ENCODE measurements around the gene TSC22D4. TPM values are rescaled to one million over a fixed set of nuclear protein-coding genes. Genes with fewer than 3 reads are reported as not detected.

The TSC22D4 gene
- total RNA-seq, 2 donors from 2014 or later: 25.7 to 45.5 TPM

DNA sequence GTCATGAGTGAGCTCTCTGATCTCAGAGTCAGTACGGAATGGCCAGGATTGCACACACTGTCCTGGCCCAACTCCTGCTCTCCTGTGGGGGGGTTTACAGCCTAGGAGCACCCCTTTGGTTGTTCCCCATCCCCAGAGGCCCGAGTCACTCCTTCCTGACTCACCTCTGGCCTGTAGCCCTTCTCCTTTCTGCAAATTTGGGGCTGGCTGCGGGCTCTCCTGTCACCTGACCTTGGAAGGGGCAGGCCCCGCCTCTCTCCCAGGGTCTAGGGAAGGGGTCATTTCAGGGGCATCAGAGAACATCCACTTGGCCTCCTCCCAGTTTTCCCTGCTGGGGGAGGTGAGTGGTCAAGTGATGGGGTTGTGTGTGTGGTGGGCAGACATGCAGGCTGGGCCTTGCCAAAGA, 6.5 kb upstream of the TSC22D4 start:
- Histone ChIP-seq H3K36me3 (no peaks in the 10 kb centered on the region), H3K27ac (no peak overlapping the region), H3K4me1 (ENCODE audit: control insufficient read depth in 1 of 2, low read depth in 2 of 2) (peaks cover 5 to 7% of the 10 kb centered on the region in 2 donors), H3K27me3 (replicated peaks; ENCODE audit: insufficient read depth) (no peaks in the 10 kb centered on the region), H3K4me3 (no peak overlapping the region), H3K9me3 (no peaks in the 10 kb centered on the region)
- DNase-seq (ENCODE audit: low spot score): no peak
- ATAC-seq (ENCODE audit: insufficient number of reproducible peaks, low FRiP score, low read depth): no peak
- TF ChIP-seq, protein P1, sequence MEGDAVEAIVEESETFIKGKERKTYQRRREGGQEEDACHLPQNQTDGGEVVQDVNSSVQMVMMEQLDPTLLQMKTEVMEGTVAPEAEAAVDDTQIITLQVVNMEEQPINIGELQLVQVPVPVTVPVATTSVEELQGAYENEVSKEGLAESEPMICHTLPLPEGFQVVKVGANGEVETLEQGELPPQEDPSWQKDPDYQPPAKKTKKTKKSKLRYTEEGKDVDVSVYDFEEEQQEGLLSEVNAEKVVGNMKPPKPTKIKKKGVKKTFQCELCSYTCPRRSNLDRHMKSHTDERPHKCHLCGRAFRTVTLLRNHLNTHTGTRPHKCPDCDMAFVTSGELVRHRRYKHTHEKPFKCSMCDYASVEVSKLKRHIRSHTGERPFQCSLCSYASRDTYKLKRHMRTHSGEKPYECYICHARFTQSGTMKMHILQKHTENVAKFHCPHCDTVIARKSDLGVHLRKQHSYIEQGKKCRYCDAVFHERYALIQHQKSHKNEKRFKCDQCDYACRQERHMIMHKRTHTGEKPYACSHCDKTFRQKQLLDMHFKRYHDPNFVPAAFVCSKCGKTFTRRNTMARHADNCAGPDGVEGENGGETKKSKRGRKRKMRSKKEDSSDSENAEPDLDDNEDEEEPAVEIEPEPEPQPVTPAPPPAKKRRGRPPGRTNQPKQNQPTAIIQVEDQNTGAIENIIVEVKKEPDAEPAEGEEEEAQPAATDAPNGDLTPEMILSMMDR (IDR thresholded peaks at IDR 0.05): no peak

DNA sequence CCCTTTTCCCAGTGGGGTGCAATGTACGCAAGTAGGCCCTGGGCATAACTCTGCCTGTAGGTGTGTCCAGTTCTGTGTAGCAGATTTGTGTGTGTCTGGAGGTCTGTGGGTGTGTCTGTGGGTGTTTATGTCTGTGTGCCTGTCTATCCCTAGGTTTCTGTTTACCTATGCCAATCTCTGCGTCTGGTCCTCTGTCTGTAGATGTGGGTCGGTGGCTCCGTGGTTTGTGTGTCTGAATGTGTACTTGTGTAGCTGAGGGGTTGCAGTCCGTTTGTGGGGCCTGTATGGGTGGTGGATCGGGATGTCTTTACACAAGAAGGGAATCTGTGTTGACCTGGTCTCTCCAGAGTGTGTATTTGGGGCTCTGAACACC, 5.6 kb upstream of the TSC22D4 start:
- Histone ChIP-seq H3K36me3 (no peaks in the 10 kb centered on the region), H3K27me3 (replicated peaks; ENCODE audit: insufficient read depth) (no peaks in the 10 kb centered on the region), H3K4me1 (ENCODE audit: control insufficient read depth in 1 of 2, low read depth in 2 of 2) (peaks cover 5 to 8% of the 10 kb centered on the region in 2 donors), H3K27ac (no peak overlapping the region), H3K9me3 (no peaks in the 10 kb centered on the region), H3K4me3 (no peak overlapping the region)
- ATAC-seq (ENCODE audit: insufficient number of reproducible peaks, low FRiP score, low read depth) (no peak), DNase-seq (ENCODE audit: low spot score) (no peak)
- TF ChIP-seq, protein P1 (IDR thresholded peaks at IDR 0.05): no peak

- Histone ChIP-seq H3K27me3 (replicated peaks; ENCODE audit: insufficient read depth) (no peaks in the 10 kb centered on the region), H3K4me3 (peak within 1 kb of the TSS; percentile 73), H3K36me3 (no peaks in the 10 kb centered on the region), H3K27ac (no peak within 1 kb of the TSS), H3K4me1 (ENCODE audit: control insufficient read depth in 1 of 2, low read depth in 2 of 2) (peaks cover 5 to 13% of the 10 kb centered on the region in 2 donors), H3K9me3 (no peaks in the 10 kb centered on the region)
- ATAC-seq (ENCODE audit: insufficient number of reproducible peaks, low FRiP score, low read depth): no peak
- TF ChIP-seq, protein P1 (IDR thresholded peaks at IDR 0.05): no peak
- no peak for DNase-seq (ENCODE audit: low spot score)
Observed at GRCh38 chr7:100483722-100484672, 5.0 kb upstream of the TSC22D4 start, which contains the start of gene NYAP1. NYAP1 (plus strand) TSS chr7:100483927; CDS start chr7:100485312, 1,385 bp downstream.

DNA sequence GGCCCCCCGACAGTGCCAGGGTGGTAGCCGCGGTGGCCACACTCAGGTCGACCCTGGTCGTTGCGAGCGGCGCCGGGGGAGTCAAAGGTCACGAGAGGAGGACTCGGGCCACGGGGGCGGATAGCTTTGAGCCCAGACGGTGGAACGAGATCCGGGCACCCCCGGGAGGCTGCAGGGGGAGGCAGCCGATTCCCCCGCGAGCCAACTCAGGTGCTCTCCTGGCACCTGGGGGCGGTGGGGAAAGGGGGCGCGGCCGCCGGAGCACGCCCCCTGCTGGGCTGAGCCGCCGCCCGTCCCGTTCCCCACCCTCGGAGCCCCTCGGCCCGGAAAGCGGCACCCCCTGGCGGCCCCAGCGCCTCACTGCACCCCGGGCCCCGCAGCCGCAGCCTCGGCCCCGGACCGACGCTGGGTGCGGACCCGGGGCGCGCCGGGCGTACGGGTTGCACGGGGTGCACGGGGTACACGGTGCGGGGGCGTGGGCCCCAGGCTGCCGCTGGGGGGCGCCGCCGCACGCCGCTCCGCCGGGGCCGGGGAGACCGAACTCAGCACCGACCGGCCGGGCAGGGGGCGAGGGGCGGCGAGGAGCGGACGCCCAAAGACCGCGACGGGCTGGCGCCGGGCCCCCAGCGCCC, 4.2 kb upstream of the TSC22D4 start:
- ATAC-seq (ENCODE audit: insufficient number of reproducible peaks, low FRiP score, low read depth): no peak
- Histone ChIP-seq H3K27me3 (replicated peaks; ENCODE audit: insufficient read depth) (no peaks in the 10 kb centered on the region), H3K4me1 (ENCODE audit: control insufficient read depth in 1 of 2, low read depth in 2 of 2) (peaks cover 5 to 13% of the 10 kb centered on the region in 2 donors), H3K27ac (no peak overlapping the region), H3K9me3 (no peaks in the 10 kb centered on the region), H3K36me3 (no peaks in the 10 kb centered on the region), H3K4me3 (peak overlapping the region; percentile 73)
- DNase-seq (ENCODE audit: low spot score): no peak
- TF ChIP-seq, protein P1 (IDR thresholded peaks at IDR 0.05): peak; percentile 89

DNA sequence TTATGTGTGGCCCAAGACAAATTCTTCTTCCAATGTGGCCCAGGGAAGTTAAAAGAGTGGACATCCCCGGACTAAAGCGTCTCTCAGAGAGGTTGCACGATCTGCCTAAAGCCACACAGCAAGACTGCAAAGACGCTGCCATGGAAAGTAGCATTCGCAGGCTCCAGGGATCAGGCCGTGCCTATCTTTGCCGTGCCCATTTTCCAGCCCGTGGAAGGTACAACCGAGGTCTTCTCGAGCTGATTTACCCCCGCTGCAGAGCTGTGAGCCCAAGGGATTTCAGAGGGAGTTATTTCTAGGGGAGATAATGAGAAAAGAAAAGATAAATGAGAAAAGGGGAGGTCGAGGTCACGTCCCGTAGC, 3.7 kb upstream of the TSC22D4 start:
- no peak overlapping the region for H3K27ac ChIP-seq

More for the DNA sequence above, 3.7 kb upstream of the TSC22D4 start:
- H3K27me3 ChIP-seq (replicated peaks; ENCODE audit: insufficient read depth): no peaks in the 10 kb centered on the region
- peak overlapping the region; percentile 73 for H3K4me3 ChIP-seq
- H3K36me3 ChIP-seq: no peaks in the 10 kb centered on the region
- DNase-seq (ENCODE audit: low spot score): no peak
- H3K9me3 ChIP-seq: no peaks in the 10 kb centered on the region
- TF ChIP-seq, protein P1 (IDR thresholded peaks at IDR 0.05): no peak
- H3K4me1 ChIP-seq (ENCODE audit: control insufficient read depth in 1 of 2, low read depth in 2 of 2): peaks cover 6 to 14% of the 10 kb centered on the region in 2 donors
- ATAC-seq (ENCODE audit: insufficient number of reproducible peaks, low FRiP score, low read depth): no peak
